Astrocyte (in vitro differentiated cells and primary cell): ENCODE data around the gene NFIA. TPM values are rescaled to one million over a fixed set of nuclear protein-coding genes. Genes with fewer than 3 reads are reported as not detected.

Experiments used
- DNase-seq: peaks from one replicate; pipeline ENCODE4 v3.0.0-alpha.2; 2010; ENCODE audit warnings: low read depth
- FAIRE-seq: peaks from 2 replicates; lab custom pipeline; 2011; peaks lifted over from hg19 to GRCh38; lab: Jason Lieb, UNC
- H2AFZ ChIP-seq: 2 replicates; pipeline ENCODE4 v1.6.0; 2012; ENCODE audit warnings: low read depth, low read length, inconsistent platforms
- H3K27ac ChIP-seq: 2 replicates; pipeline ENCODE4 v1.5.1; 2011; ENCODE audit warnings: low read depth, low read length, inconsistent platforms
- H3K27me3 ChIP-seq: 2 replicates; pipeline ENCODE4 v1.6.0; 2011; ENCODE audit warnings: low read length, inconsistent platforms; ENCODE audit not compliant: insufficient read depth
- H3K36me3 ChIP-seq: 2 replicates; pipeline ENCODE4 v1.5.1; 2011; ENCODE audit warnings: low read length, inconsistent platforms; ENCODE audit not compliant: insufficient read depth
- H3K4me1 ChIP-seq: 2 replicates; pipeline ENCODE4 v1.5.1; 2011; ENCODE audit warnings: low read length, inconsistent platforms; ENCODE audit not compliant: insufficient read depth
- H3K4me2 ChIP-seq: 2 replicates; pipeline ENCODE4 v1.6.0; 2012; ENCODE audit warnings: low read length, inconsistent platforms
- H3K4me3 ChIP-seq: 2 replicates; pipeline ENCODE4 v1.5.1; 2011; ENCODE audit warnings: low read depth, mild to moderate bottlenecking, low read length, inconsistent platforms; ENCODE audit not compliant: insufficient read depth
- H3K79me2 ChIP-seq: 2 replicates; pipeline ENCODE4 v1.6.0; 2012; ENCODE audit warnings: mild to moderate bottlenecking, low read length, inconsistent platforms; ENCODE audit not compliant: insufficient read depth
- H3K9ac ChIP-seq: 2 replicates; pipeline ENCODE4 v1.6.0; 2012; ENCODE audit warnings: mild to moderate bottlenecking, low read length, inconsistent platforms
- H3K9me3 ChIP-seq: 2 replicates; pipeline ENCODE4 v1.5.1; 2012; ENCODE audit warnings: low read depth, mild to moderate bottlenecking, low read length, inconsistent platforms; ENCODE audit not compliant: insufficient read depth
- H4K20me1 ChIP-seq: 2 replicates; pipeline ENCODE4 v1.6.0; 2012; ENCODE audit warnings: low read length, inconsistent platforms; ENCODE audit not compliant: insufficient read depth
- H3K27ac Mint-ChIP-seq: one replicate; pipeline ENCODE4 v1.8.0; 2021; ENCODE audit warnings: mild to moderate bottlenecking, mixed read lengths; ENCODE audit not compliant: unreplicated experiment
- H3K27me3 Mint-ChIP-seq: one replicate; pipeline ENCODE4 v1.8.0; 2021; ENCODE audit warnings: low read depth, mixed read lengths; ENCODE audit not compliant: unreplicated experiment
- H3K36me3 Mint-ChIP-seq: one replicate; pipeline ENCODE4 v1.8.0; 2021; ENCODE audit warnings: low read depth, mixed read lengths; ENCODE audit not compliant: unreplicated experiment
- H3K4me1 Mint-ChIP-seq: one replicate; pipeline ENCODE4 v1.8.0; 2021; ENCODE audit warnings: low read depth, mixed read lengths; ENCODE audit not compliant: unreplicated experiment
- H3K4me3 Mint-ChIP-seq: one replicate; pipeline ENCODE4 v1.8.0; 2021; ENCODE audit warnings: mild to moderate bottlenecking, moderate library complexity, mixed read lengths; ENCODE audit not compliant: unreplicated experiment
- H3K9me3 Mint-ChIP-seq: one replicate; pipeline ENCODE4 v1.8.0; 2021; ENCODE audit warnings: mild to moderate bottlenecking, mixed read lengths; ENCODE audit not compliant: unreplicated experiment
- EZH2 ChIP-seq: IDR thresholded peaks from 2 replicates; pipeline ENCODE4 v1.6.1; 2012; ENCODE audit warnings: mild to moderate bottlenecking, low read length, inconsistent platforms; ENCODE audit not compliant: insufficient read depth
- total RNA-seq: library from RNA; stranded (reverse); gene quantifications from 2 replicates; pipeline ENCODE4 v1.2.1, GENCODE V29; 2021
- TF ChIP-seq, protein P1 (sequence below): IDR thresholded peaks from 2 replicates; pipeline ENCODE4 v1.5.1; 2011; ENCODE audit warnings: low read depth, mild to moderate bottlenecking, inconsistent platforms, low read length, moderate library complexity; ENCODE audit not compliant: insufficient read depth

Gene NFIA
- total RNA-seq, 1 donor from 2014 or later, result 4.6 TPM

DNA sequence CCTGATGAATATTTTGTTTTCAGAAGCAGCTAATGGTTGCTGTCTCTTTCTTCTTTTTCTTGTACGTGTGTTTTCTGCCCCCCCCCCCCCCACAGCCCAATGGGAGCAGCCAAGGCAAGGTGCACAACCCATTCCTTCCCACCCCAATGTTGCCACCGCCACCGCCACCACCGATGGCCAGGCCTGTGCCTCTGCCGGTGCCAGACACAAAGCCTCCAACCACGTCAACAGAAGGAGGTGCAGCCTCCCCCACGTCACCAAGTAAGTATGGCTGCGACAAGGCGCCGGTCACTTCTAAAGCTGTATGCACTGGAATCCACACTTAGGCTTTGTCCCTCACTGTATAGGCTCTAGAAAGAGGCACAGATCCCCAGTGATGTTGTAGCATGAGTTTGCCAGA is 324.1 kb downstream of the NFIA start:
- Histone ChIP-seq H3K36me3 (no peaks in the 10 kb centered on the region), H3K4me1 (no peaks in the 10 kb centered on the region), H4K20me1 (no peaks in the 10 kb centered on the region), H3K9ac (no peak overlapping the region), H3K27me3 (no peaks in the 10 kb centered on the region), H3K4me3 (no peak overlapping the region), H3K4me2 (no peak overlapping the region), H3K79me2 (no peaks in the 10 kb centered on the region), H3K27ac (no peak overlapping the region), H3K9me3 (no peaks in the 10 kb centered on the region), H2AFZ (no peak overlapping the region)
- H3K27ac Mint-ChIP-seq, result no peak overlapping the region
- DNase-seq (no peak), FAIRE-seq (no peak)
- peaks cover 4% of the 10 kb centered on the region for H3K4me1 Mint-ChIP-seq
- no peaks in the 10 kb centered on the region for H3K9me3 Mint-ChIP-seq
- H3K27me3 Mint-ChIP-seq, result peaks cover 2% of the 10 kb centered on the region
- no peak for TF ChIP-seq EZH2
- TF ChIP-seq, protein P1, sequence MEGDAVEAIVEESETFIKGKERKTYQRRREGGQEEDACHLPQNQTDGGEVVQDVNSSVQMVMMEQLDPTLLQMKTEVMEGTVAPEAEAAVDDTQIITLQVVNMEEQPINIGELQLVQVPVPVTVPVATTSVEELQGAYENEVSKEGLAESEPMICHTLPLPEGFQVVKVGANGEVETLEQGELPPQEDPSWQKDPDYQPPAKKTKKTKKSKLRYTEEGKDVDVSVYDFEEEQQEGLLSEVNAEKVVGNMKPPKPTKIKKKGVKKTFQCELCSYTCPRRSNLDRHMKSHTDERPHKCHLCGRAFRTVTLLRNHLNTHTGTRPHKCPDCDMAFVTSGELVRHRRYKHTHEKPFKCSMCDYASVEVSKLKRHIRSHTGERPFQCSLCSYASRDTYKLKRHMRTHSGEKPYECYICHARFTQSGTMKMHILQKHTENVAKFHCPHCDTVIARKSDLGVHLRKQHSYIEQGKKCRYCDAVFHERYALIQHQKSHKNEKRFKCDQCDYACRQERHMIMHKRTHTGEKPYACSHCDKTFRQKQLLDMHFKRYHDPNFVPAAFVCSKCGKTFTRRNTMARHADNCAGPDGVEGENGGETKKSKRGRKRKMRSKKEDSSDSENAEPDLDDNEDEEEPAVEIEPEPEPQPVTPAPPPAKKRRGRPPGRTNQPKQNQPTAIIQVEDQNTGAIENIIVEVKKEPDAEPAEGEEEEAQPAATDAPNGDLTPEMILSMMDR, result no peak
- H3K4me3 Mint-ChIP-seq, result no peak overlapping the region
- peaks cover 9% of the 10 kb centered on the region for H3K36me3 Mint-ChIP-seq

GRCh38 chr1:61412601-61413000 is 330.2 kb downstream of the NFIA start:
- Mint-ChIP-seq H3K27me3 (no peaks in the 10 kb centered on the region), H3K36me3 (peaks cover 2% of the 10 kb centered on the region), H3K27ac (no peak overlapping the region), H3K9me3 (no peaks in the 10 kb centered on the region), H3K4me3 (no peak overlapping the region), H3K4me1 (no peaks in the 10 kb centered on the region)
- no peaks in the 10 kb centered on the region for H3K79me2 ChIP-seq
- DNase-seq (no peak), FAIRE-seq (no peak)
- no peak overlapping the region for H3K4me3 ChIP-seq
- H3K9me3 ChIP-seq, result no peaks in the 10 kb centered on the region
- no peaks in the 10 kb centered on the region for H3K36me3 ChIP-seq
- no peaks in the 10 kb centered on the region for H3K4me1 ChIP-seq
- no peaks in the 10 kb centered on the region for H3K27me3 ChIP-seq
- H3K9ac ChIP-seq, result no peak overlapping the region
- TF ChIP-seq, protein P1, result no peak
- TF ChIP-seq EZH2, result no peak
- no peaks in the 10 kb centered on the region for H4K20me1 ChIP-seq
- no peak overlapping the region for H3K4me2 ChIP-seq
- no peak overlapping the region for H2AFZ ChIP-seq
- no peak overlapping the region for H3K27ac ChIP-seq

DNA sequence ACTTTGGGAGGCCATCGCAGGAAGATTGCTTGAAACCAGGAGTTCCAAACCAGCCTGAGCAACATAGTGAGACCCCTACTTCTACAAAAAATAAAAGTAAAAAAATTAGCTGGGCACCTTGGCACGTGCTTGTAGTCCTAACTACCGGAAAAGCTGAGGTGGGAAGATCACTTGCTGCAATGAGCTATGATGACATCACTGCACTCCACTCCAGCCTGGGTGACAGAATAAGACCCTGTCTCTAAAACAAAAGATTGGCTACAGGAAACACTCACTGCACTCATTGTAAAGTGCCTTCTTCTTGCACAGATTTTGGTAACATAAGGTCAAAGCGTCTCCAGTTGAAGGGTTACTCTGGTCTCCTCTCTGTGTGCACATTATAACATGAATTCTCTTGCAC is 336.8 kb downstream of the NFIA start:
- Histone ChIP-seq H3K79me2 (no peaks in the 10 kb centered on the region), H3K9me3 (no peaks in the 10 kb centered on the region), H3K4me1 (no peaks in the 10 kb centered on the region), H3K4me3 (no peak overlapping the region), H3K27me3 (no peaks in the 10 kb centered on the region), H3K9ac (no peak overlapping the region), H2AFZ (no peak overlapping the region), H3K4me2 (no peak overlapping the region), H3K27ac (no peak overlapping the region), H3K36me3 (no peaks in the 10 kb centered on the region), H4K20me1 (no peaks in the 10 kb centered on the region)
- no peaks in the 10 kb centered on the region for H3K9me3 Mint-ChIP-seq
- H3K27ac Mint-ChIP-seq, result no peak overlapping the region
- H3K36me3 Mint-ChIP-seq, result no peaks in the 10 kb centered on the region
- TF ChIP-seq, protein P1, result no peak
- no peak overlapping the region for H3K4me3 Mint-ChIP-seq
- FAIRE-seq, result no peak
- no peaks in the 10 kb centered on the region for H3K4me1 Mint-ChIP-seq
- no peak for DNase-seq
- H3K27me3 Mint-ChIP-seq, result no peaks in the 10 kb centered on the region
